GM12878 (cell line): ENCODE data around the gene ACTA2. TPM values are rescaled to one million over a fixed set of nuclear protein-coding genes. Genes with fewer than 3 reads are reported as not detected.

Experiments used
- ATAC-seq: fragments of 200-7000 bp; cut with Tn5 transposase; 3 replicates; pipeline ENCODE4 v1.9.1; 2020; ENCODE audit warnings: mild to moderate bottlenecking, moderate library complexity
- BruUV-seq: library from RNA; stranded (reverse); fragments of 400-500 nt; replicated peaks from 2 replicates; lab custom pipeline; 2021; lab: Mats Ljungman, UMichigan
- CTCF ChIA-PET: fragments of 300-600 bp; sonication (Branson Sonifier 250); formaldehyde crosslinking; extraction: SDS; loops from one replicate; lab custom pipeline; 2021; ENCODE audit warnings: inconsistent platforms; lab: Yijun Ruan, JAX
- POLR2A ChIA-PET: fragments of 350-600 bp; formaldehyde crosslinking; extraction: SDS; loops from one replicate; lab custom pipeline; 2021; ENCODE audit warnings: inconsistent platforms; lab: Charles Lee
- RAD21 ChIA-PET: fragments of 300-600 bp; sonication (Branson Sonifier 250); formaldehyde crosslinking; loops from one replicate; lab custom pipeline; 2023; ENCODE audit warnings: antibody characterized with exemption; ENCODE audit not compliant: unreplicated experiment; lab: Charles Lee
- SMC1A ChIA-PET: fragments of 300-600 bp; sonication (Branson Sonifier 250); formaldehyde crosslinking; loops from one replicate; lab custom pipeline; 2023; ENCODE audit not compliant: unreplicated experiment, uncharacterized antibody; lab: Charles Lee
- DNase-seq: peaks from one replicate; pipeline ENCODE4 v3.0.0-alpha.2; 2011; ENCODE audit warnings: low read depth, low spot score
- FAIRE-seq: peaks from 3 replicates; lab custom pipeline; 2011; peaks lifted over from hg19 to GRCh38; lab: Jason Lieb, UNC
- H2AFZ ChIP-seq: 2 replicates; pipeline ENCODE4 v1.6.0; 2011; ENCODE audit warnings: low read depth, low read length, control low read depth; ENCODE audit not compliant: control insufficient read depth
- H3K27ac ChIP-seq: 2 replicates; pipeline ENCODE4 v1.5.1; 2011; ENCODE audit warnings: control low read depth; ENCODE audit not compliant: control insufficient read depth, insufficient read depth
- H3K27me3 ChIP-seq, 2 experiments: replicated peaks in 1 of 2; 2 replicates each; pipeline versions ENCODE4 v1.6.0 to v1.6.1; 2011; ENCODE audit warnings: low read length in 1 of 2; ENCODE audit not compliant: control insufficient read depth in 2 of 2, insufficient read depth in 2 of 2
- H3K36me3 ChIP-seq, 2 experiments: 2 replicates each; pipeline ENCODE4 v1.5.1; 2011; ENCODE audit warnings: low read length in 1 of 2; ENCODE audit not compliant: control insufficient read depth in 2 of 2, insufficient read depth in 2 of 2
- H3K4me1 ChIP-seq: 2 replicates; pipeline ENCODE4 v1.6.1; 2011; ENCODE audit warnings: mild to moderate bottlenecking, low read length, moderate library complexity, mixed read lengths; ENCODE audit not compliant: control insufficient read depth, insufficient read depth
- H3K4me2 ChIP-seq: 2 replicates; pipeline ENCODE4 v1.6.0; 2011; ENCODE audit warnings: control low read depth; ENCODE audit not compliant: control insufficient read depth, insufficient read depth
- H3K4me3 ChIP-seq: fragments of 200-600 bp; sonication (generic); 2 replicates; pipeline ENCODE4 v1.5.1; 2016
- H3K79me2 ChIP-seq: 2 replicates; pipeline ENCODE4 v1.6.0; 2011; ENCODE audit warnings: low read length; ENCODE audit not compliant: control insufficient read depth, insufficient read depth
- H3K9ac ChIP-seq: 2 replicates; pipeline ENCODE4 v1.8.0; 2011; ENCODE audit warnings: low read length, control low read depth, mixed read lengths; ENCODE audit not compliant: control insufficient read depth, insufficient read depth
- H3K9me3 ChIP-seq: replicated peaks from 3 replicates; pipeline ENCODE4 v1.5.1; 2011; ENCODE audit warnings: mild to moderate bottlenecking, low read length; ENCODE audit not compliant: control insufficient read depth, insufficient read depth
- H4K20me1 ChIP-seq: 2 replicates; pipeline ENCODE4 v1.6.0; 2011; ENCODE audit not compliant: control insufficient read depth, insufficient read depth
- BACH1 ChIP-seq: fragments of 450-650 bp; IDR thresholded peaks from 2 replicates; pipeline ENCODE4 v1.6.1; 2017; ENCODE audit warnings: mild to moderate bottlenecking, borderline replicate concordance
- EP300 ChIP-seq, 2 experiments: fragments of 150-350 bp in 1 of 2; IDR thresholded peaks; 2 replicates each; pipeline ENCODE4 v1.6.1; 2011 to 2012; ENCODE audit warnings: low read depth in 2 of 2, low read length in 2 of 2, borderline replicate concordance in 1 of 2, improper control_type of control experiment in 1 of 2, inconsistent platforms in 1 of 2; ENCODE audit not compliant: control insufficient read depth in 1 of 2
- ESRRA ChIP-seq: IDR thresholded peaks from 2 replicates; pipeline ENCODE4 v1.6.1; 2012; ENCODE audit warnings: mild to moderate bottlenecking, low read length, improper control_type of control experiment
- EZH2 ChIP-seq: IDR thresholded peaks from 2 replicates; pipeline ENCODE4 v1.6.1; 2012; ENCODE audit warnings: low read depth, mild to moderate bottlenecking, control low read depth, inconsistent platforms, low read length, borderline replicate concordance; ENCODE audit not compliant: control insufficient read depth
- JUND ChIP-seq: IDR thresholded peaks from 2 replicates; pipeline ENCODE4 v1.6.1; 2012; ENCODE audit warnings: low read depth, mild to moderate bottlenecking, low read length, improper control_type of control experiment, moderate library complexity
- NRF1 ChIP-seq: conservative IDR thresholded peaks from 2 replicates; pipeline ENCODE4 v1.6.1; 2011; ENCODE audit warnings: mild to moderate bottlenecking, low read depth, low read length, improper control_type of control experiment
- POU2F2 ChIP-seq: IDR thresholded peaks from 3 replicates; pipeline ENCODE4 v1.6.1; 2011; ENCODE audit warnings: low read depth, mild to moderate bottlenecking, low read length, borderline replicate concordance
- SMAD5 ChIP-seq: IDR thresholded peaks from 2 replicates; pipeline ENCODE4 v1.6.1; 2016; ENCODE audit warnings: antibody characterized with exemption, low read depth
- ZSCAN29 ChIP-seq: fragments of 450-650 bp; IDR thresholded peaks from 2 replicates; pipeline ENCODE4 v1.6.1; 2017; ENCODE audit warnings: mild to moderate bottlenecking, moderate library complexity
- WGBS: methylation state at CpG from one replicate; pipeline ENCODE4 v1.1.6; 2016; ENCODE audit warnings: low lambda C conversion rate; ENCODE audit not compliant: insufficient replicate concordance, insufficient coverage; ENCODE audit errors: missing lambda C conversion rate; 5-methylcytosine and 5-hydroxymethylcytosine counted together
- in situ Hi-C: fragments of 300-500 bp; cut with MboI; formaldehyde crosslinking; loops from 9 replicates; pipeline ENCODE4 v1.14.3; 2018; ENCODE audit warnings: mixed read lengths
- intact Hi-C: fragments of 100-400 bp; cut with micrococcal nuclease; formaldehyde crosslinking; loops from one replicate; pipeline ENCODE4 v1.14.2; 2022; ENCODE audit not compliant: unreplicated experiment
- polyA plus RNA-seq, 11 experiments: library from polyadenylated mRNA; depleted of rRNA in 4 of 11; unstranded in 6 of 11; stranded (reverse) in 5 of 11; fragments of >200 nt; fragmentation: Nextera tagmentation in 4 of 11; fragmentation: Illumina TruSeq in 1 of 11; extraction: Ambion mirVana in 4 of 11; extraction: Trizol in 1 of 11; gene quantifications; 1 replicate in 1 of 11; 2 replicates in 10 of 11; pipeline versions ENCODE4 v1.2.1 to v1.2.3, GENCODE V29; 2011 to 2016; ENCODE audit warnings: inconsistent platforms in 2 of 11, missing spikeins in 2 of 11, low read depth in 1 of 11
- total RNA-seq, 4 experiments: library from RNA; depleted of rRNA in 3 of 4; stranded (reverse); fragments of >200 nt in 3 of 4; fragmentation: Illumina TruSeq in 1 of 4; extraction: Trizol in 1 of 4; gene quantifications; 2 replicates each; pipeline versions ENCODE4 v1.2.1 to v1.2.3, GENCODE V29; 2013 to 2021
- TF ChIP-seq, protein P1 (sequence below): IDR thresholded peaks from 2 replicates; pipeline ENCODE4 v1.6.1; 2011; ENCODE audit warnings: mild to moderate bottlenecking, low read depth, low read length, moderate library complexity; ENCODE audit not compliant: insufficient replicate concordance
- TF ChIP-seq, protein P2 (sequence below): fragments of 450-650 bp; IDR thresholded peaks from 2 replicates; pipeline ENCODE4 v1.6.1; 2017; ENCODE audit warnings: mild to moderate bottlenecking, moderate library complexity
- TF ChIP-seq, protein P3 (sequence below): fragments of 450-650 bp; IDR thresholded peaks from 2 replicates; pipeline ENCODE4 v1.6.1; 2017; ENCODE audit warnings: low read depth, mild to moderate bottlenecking, moderate library complexity
- TF ChIP-seq, protein P4 (sequence below): fragments of 150-350 bp; IDR thresholded peaks from 2 replicates; pipeline ENCODE4 v1.6.1; 2016; ENCODE audit warnings: low read depth, low read length

ACTA2 gene
- total and polyA plus RNA-seq, 10 of the 15 experiments (the other 5 are each of a cell fraction or from before 2014, with no cell fraction given), result 7.4 to 78.2 (median 32.4) TPM

DNA sequence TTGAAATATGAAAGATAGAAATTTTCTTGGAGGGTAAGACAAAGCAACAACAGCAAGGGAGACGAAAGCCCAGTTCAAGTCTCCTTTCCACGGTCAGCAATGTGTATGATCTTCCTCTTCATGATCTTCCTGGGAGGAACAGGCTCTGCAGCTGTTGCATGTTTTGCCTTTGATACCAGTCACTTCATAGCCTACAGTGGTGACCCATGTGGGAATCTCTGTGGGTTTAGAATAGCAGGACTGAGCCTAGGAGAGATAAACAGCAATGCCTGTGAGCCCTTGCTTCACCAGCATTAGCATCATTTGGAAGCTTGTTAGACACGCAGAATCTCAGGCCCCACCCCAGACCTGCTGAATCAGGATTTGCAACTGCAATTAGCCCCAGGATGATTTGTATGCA is 40.7 kb downstream of the ACTA2 start:
- FAIRE-seq (no peak), DNase-seq (no peak), ATAC-seq (no peak)
- Histone ChIP-seq H2AFZ (no peak overlapping the region), H4K20me1 (no peaks in the 10 kb centered on the region), H3K79me2 (no peaks in the 10 kb centered on the region), H3K4me2 (no peak overlapping the region), H3K9me3 (no peaks in the 10 kb centered on the region), H3K9ac (no peak overlapping the region), H3K4me1 (no peaks in the 10 kb centered on the region), H3K27me3 (no peaks in the 10 kb centered on the region), H3K4me3 (no peak overlapping the region), H3K27ac (no peak overlapping the region), H3K36me3 (peaks cover 3 to 15% of the 10 kb centered on the region in 2 experiments; a peak in 3 of 4 replicates)
- in situ Hi-C loops (no loop called here), intact Hi-C loops (no loop called here)
- ChIA-PET RAD21 (interaction anchor here (0.9 kb wide), 1 partner anchor 70 kb away, joined by 3 read pairs; no protein-coding TSS in a partner anchor), SMC1A (interaction anchor here (1.0 to 1.7 kb wide), 4 partner anchors 12 to 76 kb away, joined by 3 to 7 read pairs (median 4); no protein-coding TSS in a partner anchor), POLR2A (no interaction called here), CTCF (interaction anchor here (1.1 to 1.2 kb wide), 2 partner anchors 76 to 100 kb away, joined by 3 read pairs; no protein-coding TSS in a partner anchor)
- BruUV-seq, result no TSS peak
- 100% methylated on average over 3 of the region's 3 CpGs for WGBS
- TF ChIP-seq JUND, result no peak
- TF ChIP-seq, protein P1, sequence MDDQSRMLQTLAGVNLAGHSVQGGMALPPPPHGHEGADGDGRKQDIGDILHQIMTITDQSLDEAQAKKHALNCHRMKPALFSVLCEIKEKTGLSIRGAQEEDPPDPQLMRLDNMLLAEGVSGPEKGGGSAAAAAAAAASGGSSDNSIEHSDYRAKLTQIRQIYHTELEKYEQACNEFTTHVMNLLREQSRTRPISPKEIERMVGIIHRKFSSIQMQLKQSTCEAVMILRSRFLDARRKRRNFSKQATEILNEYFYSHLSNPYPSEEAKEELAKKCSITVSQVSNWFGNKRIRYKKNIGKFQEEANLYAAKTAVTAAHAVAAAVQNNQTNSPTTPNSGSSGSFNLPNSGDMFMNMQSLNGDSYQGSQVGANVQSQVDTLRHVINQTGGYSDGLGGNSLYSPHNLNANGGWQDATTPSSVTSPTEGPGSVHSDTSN, result no peak
- TF ChIP-seq ESRRA, result no peak
- TF ChIP-seq EP300 (IDR thresholded peaks at IDR 0.05; ENCODE audit: borderline replicate concordance in 1 of 2, control insufficient read depth in 1 of 2, low read depth in 2 of 2, low read length in 2 of 2), result no peak
- TF ChIP-seq NRF1, result no peak
- no peak for TF ChIP-seq EZH2
- no peak for TF ChIP-seq BACH1
- no peak for TF ChIP-seq SMAD5
- TF ChIP-seq, protein P2, sequence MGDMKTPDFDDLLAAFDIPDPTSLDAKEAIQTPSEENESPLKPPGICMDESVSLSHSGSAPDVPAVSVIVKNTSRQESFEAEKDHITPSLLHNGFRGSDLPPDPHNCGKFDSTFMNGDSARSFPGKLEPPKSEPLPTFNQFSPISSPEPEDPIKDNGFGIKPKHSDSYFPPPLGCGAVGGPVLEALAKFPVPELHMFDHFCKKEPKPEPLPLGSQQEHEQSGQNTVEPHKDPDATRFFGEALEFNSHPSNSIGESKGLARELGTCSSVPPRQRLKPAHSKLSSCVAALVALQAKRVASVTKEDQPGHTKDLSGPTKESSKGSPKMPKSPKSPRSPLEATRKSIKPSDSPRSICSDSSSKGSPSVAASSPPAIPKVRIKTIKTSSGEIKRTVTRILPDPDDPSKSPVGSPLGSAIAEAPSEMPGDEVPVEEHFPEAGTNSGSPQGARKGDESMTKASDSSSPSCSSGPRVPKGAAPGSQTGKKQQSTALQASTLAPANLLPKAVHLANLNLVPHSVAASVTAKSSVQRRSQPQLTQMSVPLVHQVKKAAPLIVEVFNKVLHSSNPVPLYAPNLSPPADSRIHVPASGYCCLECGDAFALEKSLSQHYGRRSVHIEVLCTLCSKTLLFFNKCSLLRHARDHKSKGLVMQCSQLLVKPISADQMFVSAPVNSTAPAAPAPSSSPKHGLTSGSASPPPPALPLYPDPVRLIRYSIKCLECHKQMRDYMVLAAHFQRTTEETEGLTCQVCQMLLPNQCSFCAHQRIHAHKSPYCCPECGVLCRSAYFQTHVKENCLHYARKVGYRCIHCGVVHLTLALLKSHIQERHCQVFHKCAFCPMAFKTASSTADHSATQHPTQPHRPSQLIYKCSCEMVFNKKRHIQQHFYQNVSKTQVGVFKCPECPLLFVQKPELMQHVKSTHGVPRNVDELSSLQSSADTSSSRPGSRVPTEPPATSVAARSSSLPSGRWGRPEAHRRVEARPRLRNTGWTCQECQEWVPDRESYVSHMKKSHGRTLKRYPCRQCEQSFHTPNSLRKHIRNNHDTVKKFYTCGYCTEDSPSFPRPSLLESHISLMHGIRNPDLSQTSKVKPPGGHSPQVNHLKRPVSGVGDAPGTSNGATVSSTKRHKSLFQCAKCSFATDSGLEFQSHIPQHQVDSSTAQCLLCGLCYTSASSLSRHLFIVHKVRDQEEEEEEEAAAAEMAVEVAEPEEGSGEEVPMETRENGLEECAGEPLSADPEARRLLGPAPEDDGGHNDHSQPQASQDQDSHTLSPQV, result no peak
- TF ChIP-seq, protein P3, sequence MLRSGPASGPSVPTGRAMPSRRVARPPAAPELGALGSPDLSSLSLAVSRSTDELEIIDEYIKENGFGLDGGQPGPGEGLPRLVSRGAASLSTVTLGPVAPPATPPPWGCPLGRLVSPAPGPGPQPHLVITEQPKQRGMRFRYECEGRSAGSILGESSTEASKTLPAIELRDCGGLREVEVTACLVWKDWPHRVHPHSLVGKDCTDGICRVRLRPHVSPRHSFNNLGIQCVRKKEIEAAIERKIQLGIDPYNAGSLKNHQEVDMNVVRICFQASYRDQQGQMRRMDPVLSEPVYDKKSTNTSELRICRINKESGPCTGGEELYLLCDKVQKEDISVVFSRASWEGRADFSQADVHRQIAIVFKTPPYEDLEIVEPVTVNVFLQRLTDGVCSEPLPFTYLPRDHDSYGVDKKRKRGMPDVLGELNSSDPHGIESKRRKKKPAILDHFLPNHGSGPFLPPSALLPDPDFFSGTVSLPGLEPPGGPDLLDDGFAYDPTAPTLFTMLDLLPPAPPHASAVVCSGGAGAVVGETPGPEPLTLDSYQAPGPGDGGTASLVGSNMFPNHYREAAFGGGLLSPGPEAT, result no peak
- no peak for TF ChIP-seq ZSCAN29
- no peak for TF ChIP-seq POU2F2
- TF ChIP-seq, protein P4, sequence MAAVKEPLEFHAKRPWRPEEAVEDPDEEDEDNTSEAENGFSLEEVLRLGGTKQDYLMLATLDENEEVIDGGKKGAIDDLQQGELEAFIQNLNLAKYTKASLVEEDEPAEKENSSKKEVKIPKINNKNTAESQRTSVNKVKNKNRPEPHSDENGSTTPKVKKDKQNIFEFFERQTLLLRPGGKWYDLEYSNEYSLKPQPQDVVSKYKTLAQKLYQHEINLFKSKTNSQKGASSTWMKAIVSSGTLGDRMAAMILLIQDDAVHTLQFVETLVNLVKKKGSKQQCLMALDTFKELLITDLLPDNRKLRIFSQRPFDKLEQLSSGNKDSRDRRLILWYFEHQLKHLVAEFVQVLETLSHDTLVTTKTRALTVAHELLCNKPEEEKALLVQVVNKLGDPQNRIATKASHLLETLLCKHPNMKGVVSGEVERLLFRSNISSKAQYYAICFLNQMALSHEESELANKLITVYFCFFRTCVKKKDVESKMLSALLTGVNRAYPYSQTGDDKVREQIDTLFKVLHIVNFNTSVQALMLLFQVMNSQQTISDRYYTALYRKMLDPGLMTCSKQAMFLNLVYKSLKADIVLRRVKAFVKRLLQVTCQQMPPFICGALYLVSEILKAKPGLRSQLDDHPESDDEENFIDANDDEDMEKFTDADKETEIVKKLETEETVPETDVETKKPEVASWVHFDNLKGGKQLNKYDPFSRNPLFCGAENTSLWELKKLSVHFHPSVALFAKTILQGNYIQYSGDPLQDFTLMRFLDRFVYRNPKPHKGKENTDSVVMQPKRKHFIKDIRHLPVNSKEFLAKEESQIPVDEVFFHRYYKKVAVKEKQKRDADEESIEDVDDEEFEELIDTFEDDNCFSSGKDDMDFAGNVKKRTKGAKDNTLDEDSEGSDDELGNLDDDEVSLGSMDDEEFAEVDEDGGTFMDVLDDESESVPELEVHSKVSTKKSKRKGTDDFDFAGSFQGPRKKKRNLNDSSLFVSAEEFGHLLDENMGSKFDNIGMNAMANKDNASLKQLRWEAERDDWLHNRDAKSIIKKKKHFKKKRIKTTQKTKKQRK, result no peak
